IPS-15b (cell line): Measurements from ENCODE around the gene NEURL1B.
"Not testable (repeated sequence)": the region's sequence is repeated elsewhere in the genome, so short reads cannot be mapped to it uniquely, and the experiment has no call there.

ENCODE experiments used
- H3K27me3 ChIP-seq: one replicate; pipeline ENCODE4 v1.6.1; 2013; ENCODE audit warnings: low read length; ENCODE audit not compliant: control insufficient read depth, insufficient read depth
- H3K36me3 ChIP-seq: one replicate; pipeline ENCODE4 v1.6.1; 2013; ENCODE audit warnings: low read length; ENCODE audit not compliant: control insufficient read depth, insufficient read depth
- H3K4me1 ChIP-seq: one replicate; pipeline ENCODE4 v1.6.1; 2013; ENCODE audit warnings: mild to moderate bottlenecking, low read length; ENCODE audit not compliant: control insufficient read depth, insufficient read depth
- H3K4me3 ChIP-seq: one replicate; pipeline ENCODE4 v1.5.1; 2013; ENCODE audit warnings: low read depth, low read length
- H3K9ac ChIP-seq: one replicate; pipeline ENCODE4 v1.6.1; 2013; ENCODE audit warnings: low read depth, mild to moderate bottlenecking, low read length
- H3K9me3 ChIP-seq: one replicate; pipeline ENCODE4 v1.6.1; 2013; ENCODE audit warnings: mild to moderate bottlenecking, low read length; ENCODE audit not compliant: control insufficient read depth, insufficient read depth

NEURL1B gene

GRCh38 chr5:172598251-172599203, 42.5 kb upstream of the NEURL1B start:
- no peak overlapping the region for H3K9ac ChIP-seq
- no peaks in the 10 kb centered on the region for H3K27me3 ChIP-seq
- H3K9me3 ChIP-seq, result no peaks in the 10 kb centered on the region
- H3K36me3 ChIP-seq, result no peaks in the 10 kb centered on the region
- no peak overlapping the region for H3K4me3 ChIP-seq
- peaks cover 2% of the 10 kb centered on the region for H3K4me1 ChIP-seq

DNA sequence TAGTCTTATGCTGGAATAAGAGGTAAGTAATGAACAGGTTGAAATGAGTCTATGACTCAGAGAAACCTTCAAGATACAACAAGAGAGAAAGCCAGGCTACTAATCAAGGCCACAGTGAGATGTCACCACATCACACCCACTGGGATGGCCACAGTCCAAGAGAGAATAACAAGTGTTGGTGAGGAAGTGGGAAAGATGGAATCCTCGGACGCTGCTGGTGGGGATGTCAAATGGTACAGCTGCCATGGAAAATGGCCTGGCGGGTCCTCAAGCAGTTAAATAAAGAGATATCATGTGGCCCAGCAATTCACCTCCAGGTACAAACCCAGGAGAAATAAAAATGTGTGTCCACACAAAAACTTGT, 41.9 kb upstream of the NEURL1B start:
- Histone ChIP-seq H3K4me3 (no peak overlapping the region), H3K27me3 (no peaks in the 10 kb centered on the region), H3K9ac (no peak overlapping the region), H3K9me3 (no peaks in the 10 kb centered on the region), H3K36me3 (no peaks in the 10 kb centered on the region), H3K4me1 (peaks cover 2% of the 10 kb centered on the region)

DNA sequence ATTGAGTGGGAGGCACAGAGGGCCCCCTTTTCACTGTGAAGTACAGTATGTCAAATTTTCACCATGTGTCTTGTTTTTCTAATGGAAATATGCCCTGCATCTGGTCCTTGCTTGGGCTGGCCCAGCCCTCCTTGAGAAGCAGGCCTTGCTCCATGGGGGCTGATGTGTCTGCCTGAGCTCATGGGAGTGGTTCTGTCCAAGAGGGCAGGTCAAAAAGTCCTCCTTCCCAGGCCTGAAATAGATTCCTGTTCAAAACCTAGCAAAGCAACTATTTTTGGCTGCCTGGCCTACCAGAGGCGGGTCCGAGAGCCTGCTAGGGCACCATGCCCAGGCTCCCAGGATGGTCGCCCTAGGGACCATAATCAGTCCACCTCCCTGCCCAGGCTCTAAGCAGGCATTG, 40.5 kb upstream of the NEURL1B start:
- Histone ChIP-seq H3K9ac (no peak overlapping the region), H3K27me3 (no peaks in the 10 kb centered on the region), H3K9me3 (no peaks in the 10 kb centered on the region), H3K4me1 (peaks cover 2% of the 10 kb centered on the region), H3K4me3 (no peak overlapping the region), H3K36me3 (no peaks in the 10 kb centered on the region)

- H3K9me3 ChIP-seq, H3K4me1 ChIP-seq, H3K9ac ChIP-seq, H3K4me3 ChIP-seq, H3K27me3 ChIP-seq, H3K36me3 ChIP-seq: not testable (repeated sequence)
Measured at GRCh38 chr5:172601576-172601975, 39.5 kb upstream of the NEURL1B start.

DNA sequence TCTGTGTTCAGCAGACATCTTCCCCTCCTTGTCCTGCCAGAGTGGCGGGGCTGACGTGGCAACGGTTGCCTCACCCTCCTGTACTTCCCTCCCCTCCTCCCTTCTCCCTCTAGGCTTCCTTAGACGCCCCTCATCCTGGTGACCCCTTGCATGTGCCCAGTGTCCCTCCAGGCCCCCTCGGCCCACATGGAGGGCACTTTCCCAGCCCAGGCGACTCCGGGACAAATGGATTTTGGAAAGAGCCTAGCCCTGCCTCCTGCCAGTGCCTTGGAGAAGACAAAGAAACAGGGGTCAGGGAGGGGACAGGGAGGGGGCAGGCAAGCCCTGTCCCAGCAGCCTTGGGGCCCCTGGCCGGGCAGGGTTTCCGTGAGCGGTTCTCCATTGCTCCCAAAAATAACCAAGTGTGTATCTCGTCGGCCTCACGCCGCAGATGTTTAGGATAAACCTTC, 38.3 kb upstream of the NEURL1B start:
- no peaks in the 10 kb centered on the region for H3K27me3 ChIP-seq
- H3K4me3 ChIP-seq, result no peak overlapping the region
- H3K4me1 ChIP-seq, result peaks cover 2% of the 10 kb centered on the region
- no peaks in the 10 kb centered on the region for H3K9me3 ChIP-seq
- no peaks in the 10 kb centered on the region for H3K36me3 ChIP-seq
- no peak overlapping the region for H3K9ac ChIP-seq

DNA sequence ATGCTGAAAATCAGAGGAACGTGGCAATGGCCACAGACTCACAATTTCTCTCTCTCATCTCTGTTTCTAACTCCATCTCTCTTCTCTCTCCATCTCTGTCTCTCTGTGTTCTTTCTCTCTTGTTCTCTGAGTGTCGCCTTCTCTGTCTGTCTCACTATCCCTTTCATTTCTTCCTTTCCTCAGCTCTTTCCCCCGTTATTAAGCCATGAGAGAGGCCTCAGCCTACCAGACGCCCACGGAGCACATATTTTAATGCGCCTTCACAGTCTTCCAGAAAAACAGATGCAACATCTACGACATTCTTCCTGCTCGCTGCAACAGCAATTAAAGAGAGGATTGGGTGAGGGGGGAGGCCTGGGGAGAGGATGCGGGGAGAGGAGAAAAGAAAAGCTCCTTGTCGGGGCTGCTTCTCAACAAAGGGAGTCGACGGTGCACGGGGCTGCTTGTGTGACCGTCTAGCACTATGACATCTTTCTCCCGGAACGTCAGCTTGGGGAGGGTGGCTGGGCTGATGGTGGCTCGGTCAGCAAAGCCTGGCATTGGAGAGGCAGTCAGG, 37.7 kb upstream of the NEURL1B start:
- no peak overlapping the region for H3K9ac ChIP-seq
- no peak overlapping the region for H3K4me3 ChIP-seq
- H3K4me1 ChIP-seq, result peaks cover 2% of the 10 kb centered on the region
- H3K9me3 ChIP-seq, result no peaks in the 10 kb centered on the region
- no peaks in the 10 kb centered on the region for H3K27me3 ChIP-seq
- H3K36me3 ChIP-seq, result no peaks in the 10 kb centered on the region

GRCh38 chr5:172605466-172605865, 35.6 kb upstream of the NEURL1B start:
- Histone ChIP-seq H3K9me3 (no peaks in the 10 kb centered on the region), H3K27me3 (no peaks in the 10 kb centered on the region), H3K4me3 (no peak overlapping the region), H3K9ac (no peak overlapping the region), H3K4me1 (peaks cover 2% of the 10 kb centered on the region), H3K36me3 (no peaks in the 10 kb centered on the region)

- H3K4me3 ChIP-seq, result no peak overlapping the region
- no peak overlapping the region for H3K9ac ChIP-seq
- no peaks in the 10 kb centered on the region for H3K36me3 ChIP-seq
- H3K27me3 ChIP-seq, result no peaks in the 10 kb centered on the region
- H3K9me3 ChIP-seq, result no peaks in the 10 kb centered on the region
- peaks cover 2% of the 10 kb centered on the region for H3K4me1 ChIP-seq
Measured at GRCh38 chr5:172606156-172606785, 34.8 kb upstream of the NEURL1B start.

- Histone ChIP-seq H3K27me3 (no peaks in the 10 kb centered on the region), H3K36me3 (no peaks in the 10 kb centered on the region), H3K9ac (no peak overlapping the region), H3K4me3 (no peak overlapping the region), H3K9me3 (no peaks in the 10 kb centered on the region), H3K4me1 (peaks cover 2% of the 10 kb centered on the region)
Measured at GRCh38 chr5:172607213-172607793, 33.8 kb upstream of the NEURL1B start.

- H3K4me3 ChIP-seq, result no peak overlapping the region
- no peaks in the 10 kb centered on the region for H3K27me3 ChIP-seq
- H3K9me3 ChIP-seq, result no peaks in the 10 kb centered on the region
- H3K36me3 ChIP-seq, result no peaks in the 10 kb centered on the region
- no peaks in the 10 kb centered on the region for H3K4me1 ChIP-seq
- no peak overlapping the region for H3K9ac ChIP-seq
Measured at GRCh38 chr5:172608773-172609172, 32.3 kb upstream of the NEURL1B start.

- no peak overlapping the region for H3K9ac ChIP-seq
- no peaks in the 10 kb centered on the region for H3K36me3 ChIP-seq
- no peaks in the 10 kb centered on the region for H3K9me3 ChIP-seq
- no peak overlapping the region for H3K4me3 ChIP-seq
- H3K27me3 ChIP-seq, result no peaks in the 10 kb centered on the region
- no peaks in the 10 kb centered on the region for H3K4me1 ChIP-seq
Measured at GRCh38 chr5:172610643-172611042, 30.4 kb upstream of the NEURL1B start.
